ENCODE results near the gene PRPH. TPM values are rescaled to one million over a fixed set of nuclear protein-coding genes. Genes with fewer than 3 reads are reported as not detected.
"Not testable (repeated sequence)": the region's sequence is repeated elsewhere in the genome, so short reads cannot be mapped to it uniquely, and the experiment has no call there.

Gene PRPH
- under 0.01 and 0.22 TPM in 2 replicates for total RNA-seq (2012; rRNA removed)

DNA sequence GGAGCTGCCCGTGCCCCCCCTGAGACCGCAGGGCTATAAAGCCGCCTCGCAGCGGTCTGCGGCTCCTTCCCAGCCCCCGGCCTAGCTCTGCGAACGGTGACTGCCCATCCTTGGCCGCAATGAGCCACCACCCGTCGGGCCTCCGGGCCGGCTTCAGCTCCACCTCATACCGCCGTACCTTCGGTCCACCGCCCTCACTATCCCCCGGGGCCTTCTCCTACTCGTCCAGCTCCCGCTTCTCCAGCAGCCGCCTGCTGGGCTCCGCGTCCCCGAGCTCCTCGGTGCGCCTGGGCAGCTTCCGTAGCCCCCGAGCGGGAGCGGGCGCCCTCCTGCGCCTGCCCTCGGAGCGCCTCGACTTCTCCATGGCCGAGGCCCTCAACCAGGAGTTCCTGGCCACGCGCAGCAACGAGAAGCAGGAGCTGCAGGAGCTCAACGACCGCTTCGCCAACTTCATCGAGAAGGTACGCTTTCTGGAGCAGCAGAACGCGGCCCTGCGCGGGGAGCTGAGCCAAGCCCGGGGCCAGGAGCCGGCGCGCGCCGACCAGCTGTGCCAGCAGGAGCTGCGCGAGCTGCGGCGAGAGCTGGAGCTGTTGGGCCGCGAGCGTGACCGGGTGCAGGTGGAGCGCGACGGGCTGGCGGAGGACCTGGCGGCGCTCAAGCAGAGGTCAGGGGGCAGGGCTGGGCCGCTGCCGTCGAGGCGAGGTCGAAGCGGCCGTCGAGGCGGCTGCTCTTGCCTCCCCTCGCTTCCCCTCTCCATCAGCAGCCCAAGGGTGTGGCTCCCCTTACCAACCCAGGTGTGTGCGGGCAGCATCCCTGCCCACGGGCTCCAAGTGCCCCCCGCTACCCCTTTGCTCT is at the start of gene PRPH:
Gene PRPH, plus strand, starts transcription at position 66 of the 855 bp plus-strand sequence. Its CDS starts 54 bp downstream, at position 120.
- Histone ChIP-seq H3K36me3 (ENCODE audit: insufficient read depth, low read length) (no peaks in the 10 kb centered on the region), H3K4me1 (ENCODE audit: control insufficient read depth, insufficient read depth, low read length) (peaks cover 18% of the 10 kb centered on the region), H3K4me2 (ENCODE audit: low read length) (no peak within 1 kb of the TSS), H3K4me3 (ENCODE audit: low read length) (no peak within 1 kb of the TSS), H3K27me3 (ENCODE audit: control insufficient read depth, insufficient read depth, low read length) (peaks cover 33% of the 10 kb centered on the region), H3K9ac (ENCODE audit: low read depth, low read length) (no peak within 1 kb of the TSS), H3K9me3 (replicated peaks; ENCODE audit: low read length) (no peaks in the 10 kb centered on the region)

DNA sequence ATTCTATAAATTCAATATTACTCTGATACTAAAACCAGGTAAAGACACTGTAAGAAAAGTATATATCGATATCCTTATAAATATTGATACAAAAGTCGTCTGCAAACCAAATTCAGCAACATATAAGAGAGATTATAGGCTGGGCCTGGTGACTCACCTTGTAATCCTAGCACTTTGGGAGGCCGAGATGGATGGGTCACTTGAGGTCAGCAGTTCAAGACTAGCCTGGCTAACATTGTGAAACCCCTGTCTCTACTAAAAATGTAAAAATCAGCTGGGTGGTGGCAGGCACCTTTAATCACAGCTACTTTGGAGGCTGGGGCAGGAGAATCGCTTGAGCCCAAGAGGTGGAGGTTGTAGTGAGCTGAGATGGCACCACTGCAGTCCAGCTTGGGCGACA is 43.6 kb upstream of the PRPH start:
- H3K9ac ChIP-seq (ENCODE audit: low read depth, low read length): no peak overlapping the region
- H3K27me3 ChIP-seq (ENCODE audit: control insufficient read depth, insufficient read depth, low read length): no peaks in the 10 kb centered on the region
- no peaks in the 10 kb centered on the region for H3K4me1 ChIP-seq (ENCODE audit: control insufficient read depth, insufficient read depth, low read length)
- no peaks in the 10 kb centered on the region for H3K36me3 ChIP-seq (ENCODE audit: insufficient read depth, low read length)
- no peak overlapping the region for H3K4me3 ChIP-seq (ENCODE audit: low read length)
- H3K9me3 ChIP-seq (replicated peaks; ENCODE audit: low read length): no peaks in the 10 kb centered on the region
- no peak overlapping the region for H3K4me2 ChIP-seq (ENCODE audit: low read length)

- H3K36me3 ChIP-seq (ENCODE audit: insufficient read depth, low read length): no peaks in the 10 kb centered on the region
- H3K4me3 ChIP-seq (ENCODE audit: low read length): no peak overlapping the region
- no peaks in the 10 kb centered on the region for H3K9me3 ChIP-seq (replicated peaks; ENCODE audit: low read length)
- no peak overlapping the region for H3K4me2 ChIP-seq (ENCODE audit: low read length)
- H3K27me3 ChIP-seq (ENCODE audit: control insufficient read depth, insufficient read depth, low read length): no peaks in the 10 kb centered on the region
- no peak overlapping the region for H3K9ac ChIP-seq (ENCODE audit: low read depth, low read length)
- H3K4me1 ChIP-seq (ENCODE audit: control insufficient read depth, insufficient read depth, low read length): no peaks in the 10 kb centered on the region
Observed at GRCh38 chr12:49253033-49253623, 41.8 kb upstream of the PRPH start.

DNA sequence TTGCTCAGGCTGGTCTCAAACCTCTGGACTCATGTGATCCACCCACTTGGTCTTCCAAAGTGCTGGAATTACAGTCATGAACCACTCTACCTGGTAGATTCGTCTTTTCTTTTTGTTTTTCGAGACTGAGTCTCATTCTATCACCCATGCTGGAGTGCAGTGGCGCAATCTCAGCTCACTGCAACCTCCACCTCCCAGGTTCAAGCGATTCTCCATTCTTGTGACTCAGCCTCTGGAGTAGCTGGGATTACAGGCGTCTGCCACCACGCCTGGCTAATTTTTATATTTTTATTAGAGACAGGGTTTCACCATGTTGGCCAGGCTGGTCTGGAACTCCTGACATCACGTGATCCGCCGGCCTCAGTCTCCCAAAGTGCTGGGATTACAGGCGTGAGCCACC is 39.5 kb upstream of the PRPH start:
- not testable (repeated sequence) for H3K4me2 ChIP-seq (ENCODE audit: low read length); H3K27me3 ChIP-seq (ENCODE audit: control insufficient read depth, insufficient read depth, low read length); H3K4me3 ChIP-seq (ENCODE audit: low read length); H3K9me3 ChIP-seq (replicated peaks; ENCODE audit: low read length); H3K9ac ChIP-seq (ENCODE audit: low read depth, low read length); H3K36me3 ChIP-seq (ENCODE audit: insufficient read depth, low read length)
- H3K4me1 ChIP-seq (ENCODE audit: control insufficient read depth, insufficient read depth, low read length): peaks cover 12% of the 10 kb centered on the region

DNA sequence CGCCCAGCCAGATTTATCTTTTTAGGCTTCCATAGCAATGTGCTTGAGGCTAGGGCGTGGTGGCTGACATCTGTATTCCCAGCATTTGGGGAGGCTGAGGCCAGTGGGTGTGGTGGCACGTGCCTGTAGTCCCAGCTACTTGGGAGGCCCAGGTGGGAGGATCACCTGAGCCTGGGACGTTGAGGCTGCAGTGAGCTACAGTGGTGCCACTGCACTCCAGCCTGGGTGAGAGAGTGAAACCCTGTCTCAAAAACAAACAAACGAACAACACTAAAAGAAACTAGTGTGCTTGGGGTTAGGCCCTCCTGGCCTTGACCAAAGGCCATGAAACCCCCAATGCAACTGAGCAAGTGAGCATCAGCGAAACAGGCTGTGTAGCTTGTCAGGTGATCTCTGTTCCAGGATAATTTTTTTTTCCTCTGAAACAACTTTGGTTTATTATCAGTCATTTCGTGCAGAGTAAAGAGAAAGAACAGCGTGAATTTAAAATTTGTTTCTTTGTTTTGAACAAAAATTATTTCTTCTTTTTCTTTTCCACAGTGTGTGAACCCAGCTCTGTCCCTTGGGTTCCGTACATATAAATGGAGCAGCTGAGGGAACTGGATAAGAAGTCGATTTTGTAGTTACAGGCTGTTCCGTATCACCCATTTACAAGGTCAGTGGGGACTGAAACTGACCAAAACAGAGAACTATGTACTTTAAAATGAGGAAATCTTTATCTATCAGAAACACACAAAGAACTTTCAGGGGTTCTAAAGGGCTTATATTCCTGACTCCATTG is 38.9 kb upstream of the PRPH start:
- H3K9ac ChIP-seq (ENCODE audit: low read depth, low read length): no peak overlapping the region
- H3K36me3 ChIP-seq (ENCODE audit: insufficient read depth, low read length): no peaks in the 10 kb centered on the region
- H3K4me2 ChIP-seq (ENCODE audit: low read length): no peak overlapping the region
- H3K9me3 ChIP-seq (replicated peaks; ENCODE audit: low read length): no peaks in the 10 kb centered on the region
- no peak overlapping the region for H3K4me3 ChIP-seq (ENCODE audit: low read length)
- H3K4me1 ChIP-seq (ENCODE audit: control insufficient read depth, insufficient read depth, low read length): peaks cover 18% of the 10 kb centered on the region
- no peaks in the 10 kb centered on the region for H3K27me3 ChIP-seq (ENCODE audit: control insufficient read depth, insufficient read depth, low read length)

DNA sequence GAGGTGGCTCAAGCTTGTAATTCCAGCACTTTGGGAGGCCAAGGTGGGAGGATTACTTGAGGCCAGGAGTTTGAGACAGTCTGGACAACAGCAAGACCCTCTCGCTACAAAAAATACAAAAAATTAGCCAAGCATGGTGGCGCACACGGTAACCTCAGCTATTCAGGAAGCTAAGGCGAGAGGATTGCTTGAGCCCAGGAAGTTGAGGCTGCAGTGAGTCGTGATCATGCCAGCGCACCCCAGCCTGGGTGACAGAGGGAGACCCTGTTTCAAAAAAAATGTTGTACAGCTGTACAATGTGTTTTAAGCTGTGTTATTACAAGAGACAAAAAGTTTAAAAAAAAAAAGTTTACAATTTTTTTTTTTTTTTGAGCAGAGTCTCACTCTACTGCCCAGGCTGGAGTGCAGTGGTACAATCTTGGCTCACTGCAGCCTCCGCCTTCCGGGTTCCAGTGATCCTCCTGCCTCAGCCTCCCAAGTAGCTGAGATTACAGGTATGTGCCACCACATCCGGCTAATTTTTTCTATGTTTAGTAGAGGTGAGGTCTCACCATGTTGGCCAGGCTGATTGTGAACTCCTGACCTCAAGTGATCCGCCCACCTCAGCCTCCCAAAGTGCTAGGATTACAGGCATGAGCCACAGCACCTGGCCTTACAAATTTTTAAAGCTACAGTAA is 37.3 kb upstream of the PRPH start:
- not testable (repeated sequence) for H3K9me3 ChIP-seq (replicated peaks; ENCODE audit: low read length); H3K4me3 ChIP-seq (ENCODE audit: low read length); H3K27me3 ChIP-seq (ENCODE audit: control insufficient read depth, insufficient read depth, low read length); H3K36me3 ChIP-seq (ENCODE audit: insufficient read depth, low read length); H3K9ac ChIP-seq (ENCODE audit: low read depth, low read length); H3K4me2 ChIP-seq (ENCODE audit: low read length)
- H3K4me1 ChIP-seq (ENCODE audit: control insufficient read depth, insufficient read depth, low read length): peaks cover 32% of the 10 kb centered on the region

GRCh38 chr12:49259452-49259851 is 35.5 kb upstream of the PRPH start:
- Histone ChIP-seq H3K9ac (ENCODE audit: low read depth, low read length) (peak overlapping the region; percentile 10), H3K4me2 (ENCODE audit: low read length) (no peak overlapping the region), H3K4me1 (ENCODE audit: control insufficient read depth, insufficient read depth, low read length) (peaks cover 41% of the 10 kb centered on the region)

GRCh38 chr12:49260166-49260565 is 34.8 kb upstream of the PRPH start:
- Histone ChIP-seq H3K4me2 (ENCODE audit: low read length) (peak overlapping the region; percentile 52), H3K9me3 (replicated peaks; ENCODE audit: low read length) (no peaks in the 10 kb centered on the region), H3K36me3 (ENCODE audit: insufficient read depth, low read length) (no peaks in the 10 kb centered on the region), H3K9ac (ENCODE audit: low read depth, low read length) (peak overlapping the region; percentile 45), H3K4me3 (ENCODE audit: low read length) (no peak overlapping the region), H3K27me3 (ENCODE audit: control insufficient read depth, insufficient read depth, low read length) (no peaks in the 10 kb centered on the region), H3K4me1 (ENCODE audit: control insufficient read depth, insufficient read depth, low read length) (peaks cover 41% of the 10 kb centered on the region)

More at GRCh38 chr12:49259452-49259851, 35.5 kb upstream of the PRPH start:
- H3K4me3 ChIP-seq (ENCODE audit: low read length): no peak overlapping the region
- H3K9me3 ChIP-seq (replicated peaks; ENCODE audit: low read length): no peaks in the 10 kb centered on the region
- H3K27me3 ChIP-seq (ENCODE audit: control insufficient read depth, insufficient read depth, low read length): no peaks in the 10 kb centered on the region
- no peaks in the 10 kb centered on the region for H3K36me3 ChIP-seq (ENCODE audit: insufficient read depth, low read length)

DNA sequence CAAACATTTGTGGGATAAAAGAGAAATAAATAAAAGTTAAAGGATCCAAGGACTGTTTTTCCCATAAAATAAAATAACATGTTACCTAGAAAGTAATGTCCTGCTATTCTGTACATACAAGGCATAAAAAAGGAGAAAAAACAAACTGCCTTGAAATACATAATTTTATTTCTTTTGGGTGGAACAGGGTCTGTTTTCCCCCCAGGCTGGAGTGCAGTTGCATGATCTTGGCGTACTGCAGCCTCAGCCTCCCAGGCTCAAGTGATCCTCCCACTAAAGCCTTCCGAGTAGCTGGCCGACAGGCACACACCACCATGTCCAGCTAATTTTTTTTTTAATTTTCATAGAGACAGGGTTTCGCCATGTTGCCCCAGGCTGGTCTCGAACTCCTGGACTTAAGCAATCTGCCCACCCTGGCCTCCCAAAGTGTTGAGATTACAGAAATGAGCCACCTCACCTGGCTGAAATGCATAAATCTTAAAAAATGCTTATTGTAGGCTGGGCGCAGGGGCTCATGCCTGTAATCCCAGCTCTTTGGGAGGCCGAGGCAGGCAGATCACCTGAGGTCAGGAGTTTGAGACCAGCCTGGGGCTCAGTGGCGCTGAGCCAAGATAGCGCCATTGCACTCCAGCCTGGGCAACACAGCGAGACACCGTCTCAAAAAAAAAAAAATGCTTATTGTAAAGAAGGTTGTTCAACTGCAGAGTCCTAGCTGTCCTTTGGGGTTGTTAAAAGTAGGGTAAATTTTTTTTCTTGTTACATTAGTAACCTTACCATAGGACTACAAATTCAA is 34.2 kb upstream of the PRPH start:
- H3K4me3 ChIP-seq (ENCODE audit: low read length): no peak overlapping the region

GRCh38 chr12:49261721-49262120 is 33.2 kb upstream of the PRPH start:
- Histone ChIP-seq H3K4me1 (ENCODE audit: control insufficient read depth, insufficient read depth, low read length) (peaks cover 42% of the 10 kb centered on the region), H3K4me3 (ENCODE audit: low read length) (no peak overlapping the region), H3K9me3 (replicated peaks; ENCODE audit: low read length) (no peaks in the 10 kb centered on the region), H3K4me2 (ENCODE audit: low read length) (peak overlapping the region; percentile 26), H3K9ac (ENCODE audit: low read depth, low read length) (peak overlapping the region; percentile 14), H3K27me3 (ENCODE audit: control insufficient read depth, insufficient read depth, low read length) (no peaks in the 10 kb centered on the region), H3K36me3 (ENCODE audit: insufficient read depth, low read length) (peaks cover 12% of the 10 kb centered on the region)

More for the DNA sequence above, 34.2 kb upstream of the PRPH start:
- Histone ChIP-seq H3K27me3 (ENCODE audit: control insufficient read depth, insufficient read depth, low read length) (no peaks in the 10 kb centered on the region), H3K9me3 (replicated peaks; ENCODE audit: low read length) (no peaks in the 10 kb centered on the region), H3K4me2 (ENCODE audit: low read length) (peak overlapping the region; percentile 52), H3K36me3 (ENCODE audit: insufficient read depth, low read length) (peaks cover 4% of the 10 kb centered on the region), H3K9ac (ENCODE audit: low read depth, low read length) (peak overlapping the region; percentile 45), H3K4me1 (ENCODE audit: control insufficient read depth, insufficient read depth, low read length) (peaks cover 41% of the 10 kb centered on the region)
